ENCODE data around the gene RPS15.
"Not testable (repeated sequence)": the region's sequence is repeated elsewhere in the genome, so short reads cannot be mapped to it uniquely, and the experiment has no call there.

Gene RPS15

DNA sequence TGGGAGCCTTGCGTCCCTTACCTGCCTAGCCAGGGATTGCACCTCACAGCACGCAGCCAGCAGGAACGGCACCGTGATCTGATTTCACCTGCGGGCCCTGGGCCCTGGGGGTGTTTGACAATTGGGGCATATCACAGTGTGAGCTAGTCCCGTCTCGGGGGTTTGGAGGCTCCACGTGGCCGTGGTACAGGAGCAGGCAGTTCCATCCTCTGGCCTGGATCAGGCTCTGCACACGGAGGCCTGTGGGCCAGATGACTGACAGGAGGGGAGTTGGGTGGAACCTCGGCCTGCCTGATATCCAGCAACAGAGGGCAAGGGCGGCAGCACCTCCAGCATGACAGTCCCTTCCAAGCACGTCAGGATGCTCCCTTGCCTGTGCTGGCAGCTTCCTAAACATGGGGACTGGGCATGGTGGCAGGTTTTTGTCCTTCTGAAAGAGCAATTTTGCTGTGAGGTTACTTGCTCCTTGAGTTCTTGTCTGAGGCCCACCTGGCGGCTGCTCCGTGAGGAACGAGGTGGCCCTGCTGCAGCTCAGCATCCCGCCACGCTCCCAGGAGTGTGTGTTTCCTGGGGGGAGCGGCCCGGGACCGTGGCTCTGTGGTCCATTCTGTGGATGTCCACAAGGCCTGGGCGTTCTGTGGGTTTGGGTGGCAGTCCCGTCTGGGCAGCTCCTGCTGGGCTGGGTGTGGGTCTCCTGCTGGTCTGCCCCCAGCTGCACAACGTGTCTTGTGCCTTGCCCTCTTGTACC is 6.3 kb upstream of the RPS15 start:
- Histone ChIP-seq H3K4me3 (no peak overlapping the region), H3K27ac (no peak overlapping the region), H3K4me1 (peaks cover 25 to 47% (median 44%) of the 10 kb centered on the region in 10 experiments), H4K20me1 (peaks cover 72 to 100% (median 93%) of the 10 kb centered on the region in 11 experiments), H3K9ac (peak overlapping the region in 3 of 11 experiments; percentile 9 to 27 (median 10); a peak in 1 of 22 replicates), H3K27me3 (no peaks in the 10 kb centered on the region), H3K9me3 (replicated peaks in 1 of 11) (no peaks in the 10 kb centered on the region), H3K36me3 (peaks cover 76 to 95% (median 82%) of the 10 kb centered on the region in 11 experiments), H3K4me2 (no peak overlapping the region)
- no peak for TF ChIP-seq Cebpa-rat (IDR thresholded peaks at IDR 0.05)

DNA sequence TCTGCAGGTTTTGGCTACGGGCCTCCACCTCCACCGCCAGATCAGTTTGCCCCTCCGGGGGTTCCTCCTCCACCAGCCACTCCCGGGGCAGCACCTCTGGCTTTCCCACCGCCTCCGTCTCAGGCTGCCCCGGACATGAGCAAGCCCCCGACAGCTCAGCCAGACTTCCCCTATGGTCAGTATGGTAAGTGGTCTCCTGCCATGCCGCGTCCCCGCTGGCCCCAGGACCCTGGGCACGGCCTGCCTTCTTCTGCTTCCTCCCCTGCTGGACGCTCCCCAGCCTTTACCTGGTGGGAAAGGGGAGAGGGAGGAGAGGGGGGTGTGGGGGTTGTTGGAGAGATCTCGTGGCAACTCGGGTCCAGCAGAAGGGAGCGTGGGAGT is 5.7 kb upstream of the RPS15 start:
- no peaks in the 10 kb centered on the region for H3K9me3 ChIP-seq (replicated peaks in 1 of 11)
- no peak overlapping the region for H3K27ac ChIP-seq
- H4K20me1 ChIP-seq = peaks cover 67 to 100% (median 90%) of the 10 kb centered on the region in 11 experiments
- peaks cover 73 to 90% (median 81%) of the 10 kb centered on the region in 11 experiments for H3K36me3 ChIP-seq
- no peaks in the 10 kb centered on the region for H3K27me3 ChIP-seq
- no peak overlapping the region for H3K4me2 ChIP-seq
- H3K9ac ChIP-seq = no peak overlapping the region
- no peak overlapping the region for H3K4me3 ChIP-seq
- no peak for TF ChIP-seq Cebpa-rat (IDR thresholded peaks at IDR 0.05)
- H3K4me1 ChIP-seq = peaks cover 24 to 46% (median 44%) of the 10 kb centered on the region in 10 experiments

DNA sequence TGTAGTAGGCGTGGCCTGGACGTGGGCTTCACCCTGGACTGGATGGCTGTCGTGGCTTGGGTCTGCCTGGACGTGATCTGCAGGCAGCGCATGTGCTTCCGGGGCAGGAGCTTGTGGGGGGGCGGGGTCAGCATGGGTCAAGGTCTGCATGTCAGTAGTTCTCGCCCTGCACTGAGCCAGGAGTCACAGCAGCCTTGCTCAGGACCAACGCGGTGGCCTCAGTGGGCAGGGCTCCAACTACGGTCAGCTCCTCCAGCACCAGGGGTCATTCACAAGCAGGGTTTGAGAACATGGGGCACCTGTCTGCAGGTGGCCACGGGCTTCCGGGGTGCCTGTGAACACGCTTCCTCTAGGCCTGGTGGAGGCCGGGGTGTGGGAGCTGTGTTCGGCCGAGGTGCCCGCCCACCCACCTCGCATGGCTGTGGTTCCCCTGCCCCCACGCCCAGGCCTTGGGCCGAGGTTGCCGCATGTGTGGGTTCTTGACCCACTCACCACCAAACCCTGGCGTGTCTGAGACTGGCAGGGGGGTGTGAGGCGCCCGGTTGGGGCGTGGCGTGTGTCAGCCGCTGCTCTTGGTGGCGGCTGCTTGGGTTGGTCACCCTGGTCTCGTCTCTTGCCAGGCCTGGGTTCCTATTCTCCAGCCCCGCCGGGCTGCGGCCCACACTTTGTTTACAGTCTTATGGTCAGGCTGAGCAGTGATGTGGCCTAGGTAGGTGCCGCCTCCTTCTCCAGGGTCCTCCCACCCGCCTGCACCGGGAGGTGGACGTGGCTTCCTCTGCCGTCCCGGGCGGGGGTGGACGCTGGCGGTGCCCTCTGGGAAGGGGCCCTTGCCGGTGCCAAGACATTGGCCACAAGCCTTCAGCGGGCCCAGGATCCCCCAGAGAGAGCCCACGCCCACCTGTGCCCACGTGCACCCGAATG is 4.8 kb upstream of the RPS15 start:
- peaks cover 23 to 44% (median 40%) of the 10 kb centered on the region in 10 experiments for H3K4me1 ChIP-seq
- no peaks in the 10 kb centered on the region for H3K27me3 ChIP-seq
- peaks cover 70 to 81% (median 74%) of the 10 kb centered on the region in 11 experiments for H3K36me3 ChIP-seq
- no peak overlapping the region for H3K4me2 ChIP-seq
- no peaks in the 10 kb centered on the region for H3K9me3 ChIP-seq (replicated peaks in 1 of 11)
- H3K27ac ChIP-seq = no peak overlapping the region
- H4K20me1 ChIP-seq = peaks cover 58 to 97% (median 82%) of the 10 kb centered on the region in 11 experiments; a peak in 21 of 22 replicates
- H3K9ac ChIP-seq = no peak overlapping the region; a peak in 1 of 22 replicates
- no peak for TF ChIP-seq Cebpa-rat (IDR thresholded peaks at IDR 0.05)
- no peak overlapping the region for H3K4me3 ChIP-seq

DNA sequence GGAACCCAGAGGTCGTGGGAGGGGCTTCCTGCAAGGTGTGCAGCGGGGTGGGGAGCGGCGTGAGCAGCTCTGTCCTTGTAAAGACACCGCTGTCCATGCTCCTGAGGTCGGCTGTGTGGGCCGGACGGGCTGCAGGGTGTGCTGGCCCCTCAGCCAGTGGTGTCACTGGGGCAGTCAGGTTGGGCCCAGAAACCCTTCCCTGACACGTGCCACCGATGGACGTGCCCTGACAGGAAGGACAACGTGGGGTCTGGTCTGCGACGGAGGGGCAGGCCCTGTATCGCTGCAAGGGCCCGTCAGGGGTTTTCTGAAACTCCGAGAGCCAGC is 4.2 kb upstream of the RPS15 start:
- Histone ChIP-seq H3K27me3 (no peaks in the 10 kb centered on the region), H4K20me1 (peaks cover 53 to 97% (median 82%) of the 10 kb centered on the region in 11 experiments; a peak in 21 of 22 replicates), H3K27ac (no peak overlapping the region), H3K4me1 (peaks cover 23 to 44% (median 36%) of the 10 kb centered on the region in 10 experiments), H3K4me3 (no peak overlapping the region), H3K4me2 (no peak overlapping the region), H3K36me3 (peaks cover 63 to 75% (median 68%) of the 10 kb centered on the region in 11 experiments), H3K9me3 (replicated peaks in 1 of 11) (no peaks in the 10 kb centered on the region), H3K9ac (0 out of 22 replicates have a peak overlapping the region, but pooled peaks of 2 of the 11 experiments have one; percentile 19)
- TF ChIP-seq Cebpa-rat (IDR thresholded peaks at IDR 0.05) = no peak

DNA sequence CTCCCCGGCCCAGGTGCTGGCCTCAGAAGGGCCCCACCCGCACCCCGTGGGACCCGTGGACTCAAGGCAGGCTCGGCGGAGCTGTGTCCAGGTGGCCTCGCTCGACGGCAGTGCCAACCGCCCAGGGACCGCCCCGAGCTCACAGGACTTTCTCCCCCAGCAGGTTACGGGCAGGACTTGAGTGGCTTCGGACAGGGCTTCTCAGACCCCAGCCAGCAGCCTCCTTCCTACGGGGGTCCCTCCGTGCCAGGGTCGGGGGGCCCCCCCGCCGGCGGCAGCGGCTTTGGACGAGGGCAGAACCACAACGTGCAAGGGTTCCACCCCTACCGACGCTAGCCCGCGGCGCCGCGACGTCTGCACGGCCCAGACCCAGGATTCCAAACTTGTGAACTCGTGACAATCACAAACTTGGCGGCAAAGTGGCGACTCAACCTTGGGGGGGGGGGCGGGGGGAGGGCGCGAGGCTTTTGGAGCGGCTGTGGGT is 3.6 kb upstream of the RPS15 start:
- H3K4me3 ChIP-seq = no peak overlapping the region
- TF ChIP-seq Cebpa-rat (IDR thresholded peaks at IDR 0.05) = no peak
- 0 out of 22 replicates have a peak overlapping the region, but pooled peaks of 2 of the 11 experiments have one; percentile 19 for H3K9ac ChIP-seq
- H3K36me3 ChIP-seq = peaks cover 62 to 75% (median 67%) of the 10 kb centered on the region in 11 experiments
- H3K4me1 ChIP-seq = peaks cover 27 to 47% (median 34%) of the 10 kb centered on the region in 10 experiments
- no peaks in the 10 kb centered on the region for H3K27me3 ChIP-seq
- no peak overlapping the region; a peak in 1 of 22 replicates for H3K27ac ChIP-seq
- peaks cover 53 to 97% (median 82%) of the 10 kb centered on the region in 11 experiments for H4K20me1 ChIP-seq
- no peak overlapping the region for H3K4me2 ChIP-seq
- H3K9me3 ChIP-seq (replicated peaks in 1 of 11) = no peaks in the 10 kb centered on the region

DNA sequence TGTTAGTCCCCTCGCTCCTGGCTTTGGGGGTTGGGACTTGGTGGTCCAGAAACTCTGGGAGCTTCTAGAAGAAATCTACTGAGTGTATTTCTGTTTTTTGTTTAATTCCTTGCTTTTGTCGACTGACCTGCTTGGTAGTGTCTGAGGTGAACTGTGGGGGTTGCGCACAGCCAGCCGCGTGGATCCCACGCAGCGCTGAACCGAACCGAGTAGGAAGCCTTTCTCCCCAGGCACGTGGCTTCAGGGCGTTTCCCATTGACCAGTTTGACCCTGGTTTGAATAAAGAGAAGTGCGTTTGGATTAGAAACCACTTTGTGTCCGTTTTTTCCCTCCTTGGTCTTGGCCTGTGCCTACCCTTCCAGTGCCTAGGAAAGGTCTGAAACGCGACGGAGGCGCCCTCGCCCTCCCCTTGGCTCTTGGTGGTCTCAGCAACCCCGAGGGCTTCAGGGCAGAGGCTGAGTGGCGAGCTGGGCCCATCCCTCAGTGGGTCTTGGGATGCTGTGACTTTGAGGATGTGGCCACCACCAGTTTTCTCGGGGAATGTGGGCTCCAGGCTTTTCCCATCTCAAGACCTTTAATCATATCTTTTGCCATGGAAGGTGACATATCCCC is 2.7 kb upstream of the RPS15 start:
- Histone ChIP-seq H3K36me3 (peaks cover 63 to 75% (median 68%) of the 10 kb centered on the region in 11 experiments), H3K27ac (peak overlapping the region in 2 of 11 experiments; percentile 6 to 9; a peak in 4 of 22 replicates), H3K4me2 (peak overlapping the region in 4 of 11 experiments; percentile 8 to 35 (median 28); a peak in 6 of 22 replicates), H3K4me3 (no peak overlapping the region), H3K9me3 (replicated peaks in 1 of 11) (no peaks in the 10 kb centered on the region), H3K9ac (peak overlapping the region in 2 of 11 experiments; percentile 20 to 28; a peak in 3 of 22 replicates), H3K27me3 (no peaks in the 10 kb centered on the region), H4K20me1 (peaks cover 58 to 97% (median 83%) of the 10 kb centered on the region in 11 experiments), H3K4me1 (peaks cover 35 to 56% (median 40%) of the 10 kb centered on the region in 10 experiments)
- no peak for TF ChIP-seq Cebpa-rat (IDR thresholded peaks at IDR 0.05)

DNA sequence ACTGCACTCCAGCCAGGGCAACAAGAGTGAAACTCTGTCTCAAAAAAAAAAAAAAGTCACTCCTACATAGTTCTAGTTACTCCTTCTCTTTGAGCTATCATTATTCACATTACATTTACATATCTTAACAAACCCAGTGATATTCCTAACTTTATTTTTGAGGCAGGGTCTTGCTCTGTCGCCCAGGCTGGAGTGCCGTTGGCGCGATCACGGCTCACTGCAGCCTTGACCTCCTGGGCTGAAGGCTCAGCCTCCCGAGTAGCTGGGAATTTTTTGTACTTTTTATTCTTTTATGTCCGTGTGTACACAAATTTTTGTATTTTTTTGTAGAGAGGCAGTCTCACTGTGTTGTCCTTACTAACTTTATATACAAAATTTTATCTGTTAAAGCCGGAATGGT is 587 bp upstream of the RPS15 start:
- Histone ChIP-seq H3K4me2 (peak overlapping the region; percentile 31 to 68 (median 58)), H3K4me3 (peak overlapping the region in 5 of 10 experiments; percentile 71 to 95 (median 90); a peak in 1 of 20 replicates), H3K9ac (peak overlapping the region in 8 of 11 experiments; percentile 2 to 100 (median 32); a peak in 9 of 22 replicates), H3K27ac (peak overlapping the region in 6 of 11 experiments; percentile 35 to 98 (median 97); a peak in 8 of 22 replicates), H3K9me3 (replicated peaks in 1 of 11) (no peaks in the 10 kb centered on the region), H3K4me1 (peaks cover 43 to 77% (median 59%) of the 10 kb centered on the region in 10 experiments), H3K36me3 (peaks cover 64 to 75% (median 68%) of the 10 kb centered on the region in 11 experiments), H3K27me3 (no peaks in the 10 kb centered on the region), H4K20me1 (peaks cover 66 to 97% (median 89%) of the 10 kb centered on the region in 11 experiments)
- no peak for TF ChIP-seq Cebpa-rat (IDR thresholded peaks at IDR 0.05)

DNA sequence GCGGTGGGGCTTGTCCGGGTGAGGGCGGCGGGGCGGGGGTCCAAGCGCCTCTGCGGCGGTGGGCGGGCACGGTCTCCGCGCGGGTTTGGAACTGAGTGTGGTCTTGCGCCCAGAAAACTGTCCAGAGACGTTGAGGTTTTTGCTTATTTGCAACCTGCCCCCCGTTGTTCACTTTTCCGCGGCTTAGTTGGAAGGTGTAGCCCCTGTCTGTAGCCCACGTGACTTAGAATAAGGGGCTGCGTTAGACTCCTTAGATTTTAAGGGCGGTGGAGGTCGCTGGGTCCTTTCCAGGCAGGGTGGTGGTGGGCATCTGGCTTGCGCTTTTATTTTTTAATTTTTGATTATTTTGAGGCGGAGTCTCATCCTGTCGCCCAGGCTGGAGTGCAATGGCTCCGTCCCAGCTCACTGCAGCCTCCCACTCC is 748 bp downstream of the RPS15 start:
- H3K9me3 ChIP-seq (replicated peaks in 1 of 11) = no peaks in the 10 kb centered on the region
- H3K36me3 ChIP-seq = peaks cover 50 to 69% (median 63%) of the 10 kb centered on the region in 11 experiments
- H3K27ac ChIP-seq = peak overlapping the region; percentile 91 to 99 (median 98)
- peaks cover 64 to 97% (median 89%) of the 10 kb centered on the region in 11 experiments for H4K20me1 ChIP-seq
- H3K4me1 ChIP-seq = peaks cover 55 to 82% (median 67%) of the 10 kb centered on the region in 10 experiments
- peak overlapping the region; percentile 71 to 98 (median 90) for H3K4me3 ChIP-seq
- peak overlapping the region; percentile 96 to 100 (median 99) for H3K9ac ChIP-seq
- H3K4me2 ChIP-seq = peak overlapping the region; percentile 95 to 99 (median 98)
- no peak for TF ChIP-seq Cebpa-rat (IDR thresholded peaks at IDR 0.05)
- H3K27me3 ChIP-seq = no peaks in the 10 kb centered on the region

DNA sequence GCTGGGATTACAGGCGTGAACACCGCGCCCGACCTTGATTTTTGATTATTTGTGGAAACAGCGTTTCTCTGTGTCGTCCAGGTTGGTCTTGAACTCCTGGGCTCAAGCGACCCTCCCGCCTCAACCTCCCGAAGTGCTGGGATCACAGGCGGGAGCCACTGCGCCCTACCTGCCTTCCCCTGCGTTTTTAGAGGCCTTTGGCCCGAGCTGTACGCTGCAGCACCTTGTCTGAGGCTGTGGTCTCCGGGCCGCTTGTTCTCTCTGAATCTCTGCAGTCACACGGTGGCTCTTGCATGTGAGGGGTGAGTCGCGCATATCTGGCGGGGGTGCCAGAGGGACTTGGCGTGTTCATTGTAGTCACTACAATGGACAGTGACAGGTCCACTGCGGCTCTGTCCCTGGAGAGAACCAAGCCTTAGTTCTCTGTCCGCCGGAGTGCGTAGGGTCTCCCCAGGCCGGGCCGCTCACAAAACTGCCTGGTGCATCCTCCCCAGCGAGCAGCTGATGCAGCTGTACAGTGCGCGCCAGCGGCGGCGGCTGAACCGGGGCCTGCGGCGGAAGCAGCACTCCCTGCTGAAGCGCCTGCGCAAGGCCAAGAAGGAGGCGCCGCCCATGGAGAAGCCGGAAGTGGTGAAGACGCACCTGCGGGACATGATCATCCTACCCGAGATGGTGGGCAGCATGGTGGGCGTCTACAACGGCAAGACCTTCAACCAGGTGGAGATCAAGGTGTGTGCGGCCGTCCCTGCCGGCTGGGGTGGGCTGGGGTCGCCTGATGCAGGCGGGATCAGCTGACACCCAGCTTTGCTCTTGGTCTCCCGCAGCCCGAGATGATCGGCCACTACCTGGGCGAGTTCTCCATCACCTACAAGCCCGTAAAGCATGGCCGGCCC is 1.6 kb downstream of the RPS15 start:
- H3K9me3 ChIP-seq (replicated peaks in 1 of 11); H3K27me3 ChIP-seq: not testable (repeated sequence)
- peaks cover 63 to 85% (median 75%) of the 10 kb centered on the region in 10 experiments for H3K4me1 ChIP-seq
- peak overlapping the region; percentile 95 to 99 (median 98) for H3K4me2 ChIP-seq
- peak overlapping the region; percentile 71 to 98 (median 90) for H3K4me3 ChIP-seq
- H4K20me1 ChIP-seq = peaks cover 62 to 97% (median 89%) of the 10 kb centered on the region in 11 experiments
- H3K27ac ChIP-seq = peak overlapping the region; percentile 91 to 99 (median 98); a peak in 21 of 22 replicates
- peak overlapping the region; percentile 96 to 100 (median 99) for H3K9ac ChIP-seq
- H3K36me3 ChIP-seq = peaks cover 42 to 61% (median 55%) of the 10 kb centered on the region in 11 experiments

All from BLaER1 treated with 17β-estradiol and CSF1 and Interleukin-3, amounts not matched to agents 10 nM and 100 nM (cell line).